Activated T-cell treated with anti-CD3 and anti-CD28 coated beads for 4 hours (primary cell): ENCODE measurements around the gene TUBB2A.

Source experiments
- DNase-seq: peaks from one replicate; pipeline ENCODE4 v3.0.0-alpha.2; 2020

Gene TUBB2A

GRCh38 chr6:3117912-3118352 is 39.4 kb downstream of the TUBB2A start:
- no peak for DNase-seq

- DNase-seq = no peak
These were observed 43.0 kb downstream of the TUBB2A start for GRCh38 chr6:3114377-3114776.

- no peak for DNase-seq
These were observed 47.6 kb downstream of the TUBB2A start for GRCh38 chr6:3109761-3110160.

DNA sequence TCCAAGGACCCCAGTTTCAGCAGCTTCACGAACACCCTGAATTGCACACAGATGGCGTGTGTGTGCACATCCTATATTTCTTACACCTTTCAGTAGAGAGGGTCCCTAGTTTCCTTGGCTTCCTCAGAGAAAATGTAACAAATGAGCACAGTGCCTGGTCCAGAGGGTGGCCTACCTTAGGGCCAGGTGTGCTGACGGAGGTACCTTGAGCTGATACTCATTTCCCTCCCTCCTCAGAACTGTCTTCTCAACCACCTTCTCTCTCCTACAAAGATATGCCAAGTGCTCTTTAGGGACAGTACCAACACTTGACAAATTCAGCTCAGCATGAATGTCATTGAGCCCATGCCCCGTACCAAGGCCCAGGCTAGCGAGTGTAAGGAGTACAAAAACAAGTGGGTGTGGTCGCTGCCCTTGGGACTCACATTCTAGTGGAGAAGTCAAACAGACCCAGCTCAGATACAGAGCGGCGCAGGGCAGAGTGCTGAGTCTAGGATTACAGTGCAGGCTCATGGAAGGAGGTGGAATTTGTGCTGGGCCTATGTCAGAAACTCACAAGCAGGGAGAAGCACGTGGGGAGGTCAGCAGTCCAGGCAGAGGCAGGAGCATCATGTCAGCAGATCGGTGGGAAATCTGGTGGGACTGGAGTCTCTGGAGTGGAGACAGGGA is 48.5 kb downstream of the TUBB2A start:
- DNase-seq = no peak
